ENCODE results near the gene KRTAP2-4.

The KRTAP2-4 gene

GRCh38 chr17:41029633-41030245 lies 35.9 kb downstream of the KRTAP2-4 start, which contains the start of gene KRTAP1-4:
TSS of gene KRTAP1-4 (minus strand) at chr17:41030195. CDS start at chr17:41030078, 117 bp downstream.
- no peak for DNase-seq

- no peak for DNase-seq
Measured at GRCh38 chr17:41026715-41027471, 38.8 kb downstream of the KRTAP2-4 start, which contains the start of gene KRTAP1-5. TSS of gene KRTAP1-5 (minus strand) at chr17:41027208. CDS start at chr17:41027155, 53 bp downstream.

GRCh38 chr17:41024697-41025096 lies 41.0 kb downstream of the KRTAP2-4 start:
- no peak for DNase-seq

GRCh38 chr17:41020336-41020735 lies 45.3 kb downstream of the KRTAP2-4 start:
- DNase-seq = no peak

- DNase-seq = no peak
Measured at GRCh38 chr17:41019415-41019814, 46.3 kb downstream of the KRTAP2-4 start.

- no peak for DNase-seq
Measured at GRCh38 chr17:41018541-41018940, 47.1 kb downstream of the KRTAP2-4 start.

- no peak for DNase-seq
Measured at GRCh38 chr17:41016578-41017215, 49.0 kb downstream of the KRTAP2-4 start.

GRCh38 chr17:41015454-41015853 lies 50.2 kb downstream of the KRTAP2-4 start:
- DNase-seq = no peak

Data from NCI-H510A (cell line).